ENCODE results near the gene SPRED2. TPM values are rescaled to one million over a fixed set of nuclear protein-coding genes. Genes with fewer than 3 reads are reported as not detected.

The SPRED2 gene
- total RNA-seq, 4 donors from 2014 or later: 12.5 to 21.2 (median 13.8) TPM

DNA sequence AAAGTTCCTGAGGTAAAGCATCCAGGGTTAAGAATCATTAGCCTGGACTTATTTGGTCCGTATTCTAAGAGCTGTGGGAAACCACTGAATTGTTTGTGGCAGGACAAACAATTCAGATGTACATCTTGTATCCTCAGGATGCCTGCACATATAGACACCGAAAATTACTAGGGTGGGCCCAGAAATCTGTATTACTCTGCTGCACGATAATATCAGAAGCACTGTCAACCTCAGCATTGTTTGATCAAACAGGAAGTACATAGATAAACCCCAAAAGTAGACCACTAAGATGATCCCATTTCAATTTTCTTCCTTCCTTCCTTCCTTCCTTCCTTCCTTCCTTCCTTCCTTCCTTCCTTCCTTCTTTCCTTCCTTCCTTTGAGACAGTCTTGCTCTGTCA, 34.2 kb upstream of the SPRED2 start:
- no peak for ATAC-seq
- 74 to 86% methylated on average over 2 of the region's 3 CpGs for WGBS, 2 donors (ENCODE audit: low coverage in 1 of 2)
- TF ChIP-seq, protein P1, sequence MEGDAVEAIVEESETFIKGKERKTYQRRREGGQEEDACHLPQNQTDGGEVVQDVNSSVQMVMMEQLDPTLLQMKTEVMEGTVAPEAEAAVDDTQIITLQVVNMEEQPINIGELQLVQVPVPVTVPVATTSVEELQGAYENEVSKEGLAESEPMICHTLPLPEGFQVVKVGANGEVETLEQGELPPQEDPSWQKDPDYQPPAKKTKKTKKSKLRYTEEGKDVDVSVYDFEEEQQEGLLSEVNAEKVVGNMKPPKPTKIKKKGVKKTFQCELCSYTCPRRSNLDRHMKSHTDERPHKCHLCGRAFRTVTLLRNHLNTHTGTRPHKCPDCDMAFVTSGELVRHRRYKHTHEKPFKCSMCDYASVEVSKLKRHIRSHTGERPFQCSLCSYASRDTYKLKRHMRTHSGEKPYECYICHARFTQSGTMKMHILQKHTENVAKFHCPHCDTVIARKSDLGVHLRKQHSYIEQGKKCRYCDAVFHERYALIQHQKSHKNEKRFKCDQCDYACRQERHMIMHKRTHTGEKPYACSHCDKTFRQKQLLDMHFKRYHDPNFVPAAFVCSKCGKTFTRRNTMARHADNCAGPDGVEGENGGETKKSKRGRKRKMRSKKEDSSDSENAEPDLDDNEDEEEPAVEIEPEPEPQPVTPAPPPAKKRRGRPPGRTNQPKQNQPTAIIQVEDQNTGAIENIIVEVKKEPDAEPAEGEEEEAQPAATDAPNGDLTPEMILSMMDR (IDR thresholded peaks at IDR 0.05): no peak
- TF ChIP-seq EP300 (IDR thresholded peaks at IDR 0.05): no peak
- TF ChIP-seq POLR2A (IDR thresholded peaks at IDR 0.05): no peak
- TF ChIP-seq POLR2AphosphoS5 (IDR thresholded peaks at IDR 0.05): no peak
- H3K27me3 ChIP-seq: no peaks in the 10 kb centered on the region
- no peaks in the 10 kb centered on the region for H3K36me3 ChIP-seq
- no peak overlapping the region for H3K4me3 ChIP-seq
- H3K4me1 ChIP-seq: no peaks in the 10 kb centered on the region
- H3K9me3 ChIP-seq: no peaks in the 10 kb centered on the region
- no peak overlapping the region for H3K27ac ChIP-seq

DNA sequence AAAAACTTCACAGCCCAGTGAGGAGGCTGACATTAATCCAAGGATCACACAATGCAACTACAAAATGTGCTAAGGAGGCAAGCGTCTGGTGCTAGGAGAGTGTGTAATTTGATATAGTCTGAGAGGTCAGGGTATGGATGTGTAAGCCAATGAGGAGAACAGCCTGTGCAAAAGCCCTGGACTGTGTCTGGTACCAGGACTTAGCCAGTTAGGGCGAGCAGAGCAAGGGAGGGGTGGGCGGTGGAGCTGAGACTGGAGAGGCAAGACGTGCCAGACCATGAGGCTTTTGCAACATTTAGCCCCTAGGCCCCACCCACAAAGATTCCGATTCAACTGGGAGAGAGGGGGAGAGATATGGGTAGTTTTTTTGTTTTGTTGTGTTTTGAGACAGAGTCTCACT, 33.5 kb upstream of the SPRED2 start:
- H3K27ac ChIP-seq: no peak overlapping the region
- no peak for ATAC-seq
- no peak overlapping the region for H3K4me3 ChIP-seq
- H3K27me3 ChIP-seq: no peaks in the 10 kb centered on the region
- WGBS, 2 donors (ENCODE audit: low coverage in 1 of 2): 69 to 70% methylated on average over 4 to 5 of the region's 5 CpGs
- H3K9me3 ChIP-seq: no peaks in the 10 kb centered on the region
- no peaks in the 10 kb centered on the region for H3K4me1 ChIP-seq
- TF ChIP-seq, protein P1 (IDR thresholded peaks at IDR 0.05): no peak
- TF ChIP-seq EP300 (IDR thresholded peaks at IDR 0.05): no peak
- TF ChIP-seq POLR2AphosphoS5 (IDR thresholded peaks at IDR 0.05): no peak
- TF ChIP-seq POLR2A (IDR thresholded peaks at IDR 0.05): no peak
- no peaks in the 10 kb centered on the region for H3K36me3 ChIP-seq

DNA sequence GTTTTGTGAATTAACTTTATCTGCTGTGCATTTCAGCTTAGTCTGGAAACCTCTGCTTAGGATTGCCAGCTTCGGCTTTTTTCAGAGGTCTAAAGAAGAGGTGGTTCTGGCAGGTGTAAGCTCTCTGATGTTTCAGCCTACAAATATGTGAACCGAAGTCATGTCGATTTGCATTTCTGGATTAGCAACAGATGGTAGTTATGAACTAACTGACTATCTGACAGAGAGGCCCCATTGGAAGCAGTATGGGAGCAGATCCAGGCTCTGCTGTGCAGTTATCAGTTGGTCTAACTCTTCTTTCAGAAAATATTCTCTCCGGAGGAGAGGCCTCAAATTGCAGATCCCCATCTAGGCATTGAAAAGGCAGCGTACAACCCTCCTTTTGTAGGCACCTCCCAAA, 32.7 kb upstream of the SPRED2 start:
- H3K36me3 ChIP-seq: no peaks in the 10 kb centered on the region
- H3K4me1 ChIP-seq: no peaks in the 10 kb centered on the region
- no peaks in the 10 kb centered on the region for H3K9me3 ChIP-seq
- no peak overlapping the region for H3K27ac ChIP-seq
- ATAC-seq: no peak
- no peaks in the 10 kb centered on the region for H3K27me3 ChIP-seq
- TF ChIP-seq POLR2A (IDR thresholded peaks at IDR 0.05) (no peak), EP300 (IDR thresholded peaks at IDR 0.05) (no peak), POLR2AphosphoS5 (IDR thresholded peaks at IDR 0.05) (no peak)
- TF ChIP-seq, protein P1 (IDR thresholded peaks at IDR 0.05): no peak
- 34 to 80% methylated on average over 4 of the region's 5 CpGs for WGBS, 2 donors (ENCODE audit: low coverage in 1 of 2)
- no peak overlapping the region for H3K4me3 ChIP-seq

DNA sequence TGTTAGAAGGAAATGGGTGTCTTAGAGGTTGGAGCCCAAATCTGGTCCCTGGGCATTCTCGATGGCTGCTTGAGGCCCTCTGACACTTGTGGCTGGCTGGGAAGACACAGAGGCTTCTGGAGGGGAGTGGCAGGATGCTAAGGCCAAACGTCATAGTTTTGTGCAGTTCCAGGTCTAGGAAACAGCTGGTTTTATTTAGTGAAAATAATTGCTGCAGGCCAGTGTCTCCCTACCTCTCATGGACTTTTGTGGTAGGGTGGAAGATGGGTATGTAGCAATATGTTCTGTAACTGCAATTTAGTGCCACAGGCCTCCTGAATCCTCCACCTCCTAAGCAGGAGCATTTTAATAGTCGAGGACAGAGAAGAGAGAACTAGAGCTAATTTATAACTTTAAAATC, 32.2 kb upstream of the SPRED2 start:
- H3K9me3 ChIP-seq: no peaks in the 10 kb centered on the region
- peak overlapping the region in 1 of 4 donors; percentile 17 for H3K27ac ChIP-seq
- TF ChIP-seq, protein P1 (IDR thresholded peaks at IDR 0.05): no peak
- no peak for TF ChIP-seq POLR2AphosphoS5 (IDR thresholded peaks at IDR 0.05)
- no peak for TF ChIP-seq EP300 (IDR thresholded peaks at IDR 0.05)
- TF ChIP-seq POLR2A (IDR thresholded peaks at IDR 0.05): no peak
- no peak overlapping the region for H3K4me3 ChIP-seq
- WGBS, 2 donors (ENCODE audit: low coverage in 1 of 2): 41 to 68% methylated on average over 3 of the region's 3 CpGs
- no peaks in the 10 kb centered on the region for H3K36me3 ChIP-seq
- ATAC-seq: peak; percentile 62
- H3K4me1 ChIP-seq: no peaks in the 10 kb centered on the region
- H3K27me3 ChIP-seq: no peaks in the 10 kb centered on the region

DNA sequence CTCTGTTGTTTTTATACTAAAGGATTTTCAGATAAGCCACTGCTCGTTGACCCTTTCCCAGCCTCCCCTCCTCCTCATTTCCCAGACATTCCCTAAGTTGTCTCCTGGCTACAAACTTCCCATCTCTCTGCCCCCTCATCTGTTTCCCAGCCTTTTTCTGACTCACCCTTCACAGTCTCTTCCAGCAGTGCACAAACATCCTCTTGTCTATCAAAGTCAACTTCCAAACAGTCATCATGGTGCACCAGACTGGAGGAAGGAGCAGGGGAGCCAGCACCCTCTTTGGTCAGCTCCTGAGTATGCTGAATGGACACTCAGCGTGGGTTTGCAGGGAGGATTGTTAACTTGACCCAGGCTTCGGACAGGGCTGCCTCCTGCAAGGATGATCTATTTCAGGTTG, 26.6 kb upstream of the SPRED2 start:
- TF ChIP-seq POLR2AphosphoS5 (IDR thresholded peaks at IDR 0.05) (no peak), EP300 (IDR thresholded peaks at IDR 0.05) (no peak), POLR2A (IDR thresholded peaks at IDR 0.05) (no peak)
- TF ChIP-seq, protein P1 (IDR thresholded peaks at IDR 0.05): no peak
- WGBS, 2 donors (ENCODE audit: low coverage in 1 of 2): 25 to 68% methylated on average over 1 to 3 of the region's 3 CpGs
- no peak for ATAC-seq
- Histone ChIP-seq H3K36me3 (no peaks in the 10 kb centered on the region), H3K9me3 (no peaks in the 10 kb centered on the region), H3K4me1 (no peaks in the 10 kb centered on the region), H3K27ac (no peak overlapping the region), H3K4me3 (no peak overlapping the region), H3K27me3 (no peaks in the 10 kb centered on the region)
